Measurements from ENCODE around the gene SORBS2. TPM values are rescaled to one million over a fixed set of nuclear protein-coding genes. Genes with fewer than 3 reads are reported as not detected.

SORBS2 gene
- total and polyA plus RNA-seq, 2 of the 8 experiments (the other 6 are each of a cell fraction or from before 2014, with no cell fraction given), result 73.0 to 87.1 TPM

- H3K36me3 ChIP-seq (ENCODE audit: control insufficient read depth in 2 of 4, insufficient read depth in 4 of 4, low read length in 3 of 4), result no peaks in the 10 kb centered on the region
- no peak overlapping the region for H3K14ac ChIP-seq (ENCODE audit: insufficient read length)
- H3K4me2 ChIP-seq (ENCODE audit: insufficient read depth in 1 of 2, low read depth in 2 of 2, low read length in 2 of 2), result no peak overlapping the region
- no peak overlapping the region for H2BK5ac ChIP-seq (ENCODE audit: low read depth, low read length)
- no peak overlapping the region for H4K5ac ChIP-seq (ENCODE audit: insufficient read length, low read depth, low read length)
- no peak overlapping the region for H3K9ac ChIP-seq (replicated peaks in 1 of 4; ENCODE audit: extremely low read depth in 1 of 4, low read depth in 3 of 4, low read length in 3 of 4)
- no peak overlapping the region for H2AK5ac ChIP-seq (ENCODE audit: low read depth, low read length)
- DNase-seq (ENCODE audit: low read depth in 1 of 2, low spot score in 2 of 2), result no peak
- no peak overlapping the region for H2AFZ ChIP-seq (ENCODE audit: low read length)
- H4K91ac ChIP-seq (replicated peaks; ENCODE audit: insufficient read length, low read length), result no peak overlapping the region
- H3K18ac ChIP-seq (ENCODE audit: extremely low read depth, low read length), result no peak overlapping the region
- no peaks in the 10 kb centered on the region for H3K9me3 ChIP-seq (ENCODE audit: insufficient read depth in 2 of 2, low read depth in 1 of 2, low read length in 1 of 2)
- H3K4me3 ChIP-seq (ENCODE audit: extremely low read depth in 1 of 4, insufficient read depth in 2 of 4, low read depth in 3 of 4, low read length in 4 of 4), result no peak overlapping the region
- no peak overlapping the region for H3K56ac ChIP-seq (replicated peaks; ENCODE audit: insufficient read length, low read depth, low read length)
- H3K79me2 ChIP-seq (ENCODE audit: control insufficient read depth in 1 of 2, insufficient read depth in 2 of 2, low read length in 2 of 2), result no peaks in the 10 kb centered on the region
- no peak overlapping the region for H4K8ac ChIP-seq (ENCODE audit: extremely low read depth, insufficient read depth, low read length)
- H3K27ac ChIP-seq (ENCODE audit: low read depth, low read length), result no peak overlapping the region
- no peak overlapping the region for H2BK12ac ChIP-seq (ENCODE audit: low read depth, low read length)
- 61% methylated on average over 1 of the region's 1 CpG; no CpG with 5 or more reads in 1 of the 2 experiments for WGBS, 2 experiments (ENCODE audit: extremely low coverage in 1 of 2, insufficient coverage in 1 of 2, insufficient read length in 1 of 2, insufficient replicate concordance in 2 of 2, low coverage in 1 of 2, low lambda C conversion rate in 2 of 2, missing lambda C conversion rate in 1 of 2)
- H3K23me2 ChIP-seq (ENCODE audit: low read depth, low read length), result no peaks in the 10 kb centered on the region; the same call in 1 of the 2 replicates
- H2BK15ac ChIP-seq (ENCODE audit: low read length), result no peak overlapping the region
- H3K79me1 ChIP-seq (ENCODE audit: low read depth, low read length), result no peaks in the 10 kb centered on the region
- H3K27me3 ChIP-seq (replicated peaks in 1 of 4; ENCODE audit: control insufficient read depth in 3 of 4, extremely low read depth in 1 of 4, insufficient read depth in 3 of 4, low read length in 3 of 4), result peaks cover 0 to 3% (median 1%) of the 10 kb centered on the region in 4 experiments; a peak in 2 of 7 replicates
- H3K4ac ChIP-seq (replicated peaks; ENCODE audit: insufficient read length, low read depth, low read length), result no peak overlapping the region
- H2BK20ac ChIP-seq (ENCODE audit: low read length), result no peak overlapping the region
- no peak overlapping the region for H3K23ac ChIP-seq (ENCODE audit: insufficient read length)
- FAIRE-seq, result no peak
- no peaks in the 10 kb centered on the region for H4K20me1 ChIP-seq (replicated peaks in 1 of 2; ENCODE audit: control insufficient read depth in 1 of 2, insufficient read depth in 2 of 2, low read length in 2 of 2)
- no peak overlapping the region for H2BK120ac ChIP-seq (replicated peaks; ENCODE audit: low read depth, low read length)
- peaks cover 4 to 18% (median 10%) of the 10 kb centered on the region in 4 experiments for H3K4me1 ChIP-seq (replicated peaks in 1 of 4; ENCODE audit: control insufficient read depth in 3 of 4, insufficient read depth in 4 of 4, low read length in 3 of 4)
- POLR2A ChIA-PET (ENCODE audit: partially characterized antibody), result interaction anchor here (0.9 kb wide), 1 partner anchor 111 kb away, joined by 3 read pairs; no protein-coding TSS in a partner anchor
- CTCF ChIA-PET (ENCODE audit: partially characterized antibody), result interaction anchor here (1.4 kb wide), 2 partner anchors 27 to 436 kb away, joined by 3 read pairs; no protein-coding TSS in a partner anchor
- TF ChIP-seq RAD21 (IDR thresholded peaks at IDR 0.05 in 1 of 2, conservative IDR thresholded peaks at IDR 0.05 in 1 of 2; ENCODE audit: low read depth in 2 of 2, low read length in 2 of 2), result no peak
- TF ChIP-seq CHD2 (IDR thresholded peaks at IDR 0.05; ENCODE audit: low read length), result no peak
- no peak for TF ChIP-seq ATF3 (IDR thresholded peaks at IDR 0.05; ENCODE audit: insufficient read depth, low read depth, low read length)
- no peak for TF ChIP-seq BCL11A (IDR thresholded peaks at IDR 0.05; ENCODE audit: low read depth in 2 of 2, low read length in 2 of 2)
- no peak for TF ChIP-seq RBBP5 (IDR thresholded peaks at IDR 0.05; ENCODE audit: borderline replicate concordance, low read depth, low read length)
- no peak for TF ChIP-seq CHD1 (IDR thresholded peaks at IDR 0.05; ENCODE audit: low read depth, low read length)
- no peak for TF ChIP-seq CBX8 (IDR thresholded peaks at IDR 0.05; ENCODE audit: borderline replicate concordance, low read depth, low read length)
- TF ChIP-seq CREB1 (IDR thresholded peaks at IDR 0.05), result no peak
- no peak for TF ChIP-seq SAP30 (IDR thresholded peaks at IDR 0.05; ENCODE audit: insufficient read depth, insufficient replicate concordance, low read length)
- no peak for TF ChIP-seq FOSL1 (IDR thresholded peaks at IDR 0.05; ENCODE audit: insufficient read depth, low read depth, low read length)
- TF ChIP-seq POLR2AphosphoS5 (IDR thresholded peaks at IDR 0.05; ENCODE audit: low read depth, low read length), result no peak
- TF ChIP-seq CEBPB (IDR thresholded peaks at IDR 0.05; ENCODE audit: low read depth, low read length), result no peak
- TF ChIP-seq SIN3A (conservative IDR thresholded peaks at IDR 0.05 in 1 of 2, IDR thresholded peaks at IDR 0.05 in 1 of 2; ENCODE audit: low read depth in 1 of 2, low read length in 2 of 2), result no peak
- TF ChIP-seq POLR2A (IDR thresholded peaks at IDR 0.05; ENCODE audit: control extremely low read depth in 1 of 2, low read depth in 2 of 2, low read length in 2 of 2), result no peak
Observed at GRCh38 chr4:185585211-185585610, 226.8 kb downstream of the SORBS2 start.
